Transverse colon (tissue), 3 donors: ENCODE results near the gene KAT8.

Source experiments
- EP300 ChIP-seq: sonication (generic); formaldehyde crosslinking; IDR thresholded peaks from one replicate; pipeline ENCODE4 v1.6.1; 2017; ENCODE audit warnings: antibody characterized with exemption, low read depth
- POLR2A ChIP-seq: fragments of 450-650 bp; IDR thresholded peaks from one replicate; pipeline ENCODE4 v1.6.1; 2016; ENCODE audit warnings: antibody characterized with exemption, mild to moderate bottlenecking, moderate library complexity
- TF ChIP-seq, protein P1 (sequence below), 5 experiments: fragments of 200-600 bp in 3 of 5; fragments of 450-650 bp in 2 of 5; sonication (generic) in 3 of 5; IDR thresholded peaks; 1 replicate in 2 of 5; 2 replicates in 3 of 5; pipeline ENCODE4 v1.5.1; 2016 to 2017; ENCODE audit warnings: antibody characterized with exemption in 5 of 5, inconsistent platforms in 3 of 5, mild to moderate bottlenecking in 2 of 5, moderate library complexity in 1 of 5

DNA sequence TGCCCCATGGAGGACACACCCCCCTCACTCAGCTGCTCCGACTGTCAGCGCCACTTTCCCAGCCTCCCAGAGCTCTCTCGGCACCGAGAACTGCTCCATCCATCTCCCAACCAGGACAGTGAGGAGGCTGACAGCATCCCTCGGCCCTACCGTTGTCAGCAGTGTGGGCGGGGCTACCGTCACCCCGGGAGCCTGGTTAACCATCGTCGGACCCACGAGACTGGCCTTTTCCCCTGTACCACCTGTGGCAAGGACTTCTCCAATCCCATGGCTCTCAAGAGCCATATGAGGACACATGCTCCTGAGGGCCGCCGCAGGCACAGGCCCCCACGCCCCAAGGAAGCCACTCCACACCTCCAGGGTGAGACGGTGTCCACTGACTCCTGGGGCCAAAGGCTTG lies 41.1 kb upstream of the KAT8 start:
- TF ChIP-seq, protein P1, sequence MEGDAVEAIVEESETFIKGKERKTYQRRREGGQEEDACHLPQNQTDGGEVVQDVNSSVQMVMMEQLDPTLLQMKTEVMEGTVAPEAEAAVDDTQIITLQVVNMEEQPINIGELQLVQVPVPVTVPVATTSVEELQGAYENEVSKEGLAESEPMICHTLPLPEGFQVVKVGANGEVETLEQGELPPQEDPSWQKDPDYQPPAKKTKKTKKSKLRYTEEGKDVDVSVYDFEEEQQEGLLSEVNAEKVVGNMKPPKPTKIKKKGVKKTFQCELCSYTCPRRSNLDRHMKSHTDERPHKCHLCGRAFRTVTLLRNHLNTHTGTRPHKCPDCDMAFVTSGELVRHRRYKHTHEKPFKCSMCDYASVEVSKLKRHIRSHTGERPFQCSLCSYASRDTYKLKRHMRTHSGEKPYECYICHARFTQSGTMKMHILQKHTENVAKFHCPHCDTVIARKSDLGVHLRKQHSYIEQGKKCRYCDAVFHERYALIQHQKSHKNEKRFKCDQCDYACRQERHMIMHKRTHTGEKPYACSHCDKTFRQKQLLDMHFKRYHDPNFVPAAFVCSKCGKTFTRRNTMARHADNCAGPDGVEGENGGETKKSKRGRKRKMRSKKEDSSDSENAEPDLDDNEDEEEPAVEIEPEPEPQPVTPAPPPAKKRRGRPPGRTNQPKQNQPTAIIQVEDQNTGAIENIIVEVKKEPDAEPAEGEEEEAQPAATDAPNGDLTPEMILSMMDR (IDR thresholded peaks at IDR 0.05): no peak
- TF ChIP-seq POLR2A (no peak), EP300 (no peak)
